Stimulated activated naive CD4-positive, alpha-beta T cell treated with Interleukin-2 at 50 U/mL for 16 hours (primary cell): ENCODE data around the gene SPATS2L.

Experiments
- DNase-seq: peaks from one replicate; lab custom pipeline; 2025; lab: John Stamatoyannopoulos, UW

The SPATS2L gene

GRCh38 chr2:200377355-200378336 lies 71.2 kb downstream of the SPATS2L start:
- no peak for DNase-seq

GRCh38 chr2:200378652-200379290 lies 72.3 kb downstream of the SPATS2L start:
- DNase-seq = no peak

GRCh38 chr2:200379481-200380090 lies 73.1 kb downstream of the SPATS2L start:
- no peak for DNase-seq

GRCh38 chr2:200380091-200380561 lies 73.6 kb downstream of the SPATS2L start:
- DNase-seq = no peak

- no peak for DNase-seq
Observed at GRCh38 chr2:200380833-200381542, 74.5 kb downstream of the SPATS2L start.

- DNase-seq = no peak
Observed at GRCh38 chr2:200382874-200383273, 76.4 kb downstream of the SPATS2L start.

- no peak for DNase-seq
Observed at GRCh38 chr2:200383380-200384110, 77.1 kb downstream of the SPATS2L start.

- DNase-seq = no peak
Observed at GRCh38 chr2:200385063-200385635, 78.7 kb downstream of the SPATS2L start.

- no peak for DNase-seq
Observed at GRCh38 chr2:200393191-200393590, 86.7 kb downstream of the SPATS2L start.

GRCh38 chr2:200394045-200394444 lies 87.6 kb downstream of the SPATS2L start:
- no peak for DNase-seq

- DNase-seq = no peak
Observed at GRCh38 chr2:200396781-200397242, 90.3 kb downstream of the SPATS2L start.

- no peak for DNase-seq
Observed at GRCh38 chr2:200397785-200398184, 91.3 kb downstream of the SPATS2L start.

GRCh38 chr2:200399046-200399445 lies 92.6 kb downstream of the SPATS2L start:
- no peak for DNase-seq

- DNase-seq = no peak
Observed at GRCh38 chr2:200399636-200400035, 93.1 kb downstream of the SPATS2L start.

- no peak for DNase-seq
Observed at GRCh38 chr2:200403814-200404213, 97.3 kb downstream of the SPATS2L start.

GRCh38 chr2:200404615-200405014 lies 98.1 kb downstream of the SPATS2L start:
- DNase-seq = no peak

GRCh38 chr2:200405599-200406298 lies 99.3 kb downstream of the SPATS2L start:
- no peak for DNase-seq

- DNase-seq = no peak
Observed at GRCh38 chr2:200406379-200406778, 99.9 kb downstream of the SPATS2L start.

GRCh38 chr2:200408428-200409316 lies 102.2 kb downstream of the SPATS2L start:
- DNase-seq = no peak
